ENCODE results near the gene BAIAP2L2. TPM values are rescaled to one million over a fixed set of nuclear protein-coding genes. Genes with fewer than 3 reads are reported as not detected.
A peak's percentile ranks its signal among the peaks of the same experiment; 100 is the strongest.

BAIAP2L2 gene
- total and polyA plus RNA-seq, 2 of the 4 experiments (the other 2 are of a cell fraction) = 0.18 to 0.46 TPM

GRCh38 chr22:38079804-38080203 is 30.7 kb downstream of the BAIAP2L2 start:
- H3K56ac ChIP-seq (ENCODE audit: extremely low read depth, insufficient read depth, low read length) = no peak overlapping the region
- no peak overlapping the region for H2BK120ac ChIP-seq (ENCODE audit: low read depth, low read length)
- peaks cover under 1% of the 10 kb centered on the region; the same call in 1 of the 2 replicates for H3K36me3 ChIP-seq (ENCODE audit: control insufficient read depth, insufficient read depth, low read length)
- DNase-seq (no peak), ATAC-seq (ENCODE audit: low read depth) (no peak)
- no peak overlapping the region for H3K4me2 ChIP-seq (ENCODE audit: low read depth, low read length)
- no peaks in the 10 kb centered on the region for H3K79me1 ChIP-seq (ENCODE audit: low read depth in 1 of 2, low read length in 2 of 2)
- dilution Hi-C loops (cut with HindIII; ENCODE audit: low sequenced_read_pairs, unreplicated experiment) (no loop called here), intact Hi-C loops (cut with micrococcal nuclease) (no loop called here), in situ Hi-C loops (cut with MboI; ENCODE audit: low sequenced_read_pairs) (no loop called here)
- H3K4me1 ChIP-seq (ENCODE audit: control insufficient read depth, insufficient read depth, low read length) = no peaks in the 10 kb centered on the region; the same call in 1 of the 2 replicates
- POLR2A ChIA-PET (ENCODE audit: unreplicated experiment) = no interaction called here
- 0 out of 2 replicates have a peak, but pooled peaks cover 6% of the 10 kb centered on the region for H3K9me1 ChIP-seq (ENCODE audit: insufficient read depth, low read length)
- H3K27me3 ChIP-seq (ENCODE audit: control insufficient read depth, insufficient read depth, low read length) = peaks cover 34% of the 10 kb centered on the region
- H2BK5ac ChIP-seq (ENCODE audit: low read depth, low read length, poor library complexity, severe bottlenecking) = no peak overlapping the region
- 71% methylated on average over 5 of the region's 7 CpGs; no CpG with 5 or more reads in 1 of the 2 experiments for WGBS, 2 experiments (ENCODE audit: extremely low coverage in 2 of 2, insufficient read length in 1 of 2)
- H3K4me3 ChIP-seq (ENCODE audit: insufficient read depth, low read depth, low read length) = no peak overlapping the region
- H3K4ac ChIP-seq (ENCODE audit: low read depth, low read length) = no peak overlapping the region
- no peak for TF ChIP-seq CTCF (conservative IDR thresholded peaks at IDR 0.05; ENCODE audit: low read depth, low read length)
- no peak for TF ChIP-seq RAD21 (IDR thresholded peaks at IDR 0.05; ENCODE audit: low read length)
- no peak for TF ChIP-seq MAZ (IDR thresholded peaks at IDR 0.05; ENCODE audit: borderline replicate concordance, low read depth, low read length)
- no peak for TF ChIP-seq CEBPB (IDR thresholded peaks at IDR 0.05; ENCODE audit: low read depth, low read length)
- TF ChIP-seq, protein P1, sequence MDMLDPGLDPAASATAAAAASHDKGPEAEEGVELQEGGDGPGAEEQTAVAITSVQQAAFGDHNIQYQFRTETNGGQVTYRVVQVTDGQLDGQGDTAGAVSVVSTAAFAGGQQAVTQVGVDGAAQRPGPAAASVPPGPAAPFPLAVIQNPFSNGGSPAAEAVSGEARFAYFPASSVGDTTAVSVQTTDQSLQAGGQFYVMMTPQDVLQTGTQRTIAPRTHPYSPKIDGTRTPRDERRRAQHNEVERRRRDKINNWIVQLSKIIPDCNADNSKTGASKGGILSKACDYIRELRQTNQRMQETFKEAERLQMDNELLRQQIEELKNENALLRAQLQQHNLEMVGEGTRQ (IDR thresholded peaks at IDR 0.05; ENCODE audit: low read depth, low read length) = no peak
- TF ChIP-seq CHD1 (IDR thresholded peaks at IDR 0.05; ENCODE audit: low read depth, low read length) = no peak
- no peak for TF ChIP-seq RFX5 (IDR thresholded peaks at IDR 0.05; ENCODE audit: low read depth, low read length)
- no peak for TF ChIP-seq SMC3 (IDR thresholded peaks at IDR 0.05; ENCODE audit: low read depth, low read length)
- TF ChIP-seq ELK1 (IDR thresholded peaks at IDR 0.05; ENCODE audit: borderline replicate concordance, low read depth, low read length) = no peak
- no peak for TF ChIP-seq POLR2A (IDR thresholded peaks at IDR 0.05; ENCODE audit: low read depth, low read length)
- H3K14ac ChIP-seq (replicated peaks; ENCODE audit: low read depth, low read length) = no peak overlapping the region
- H3K9me3 ChIP-seq (ENCODE audit: control insufficient read depth, insufficient read depth, low read length) = no peaks in the 10 kb centered on the region
- H2AFZ ChIP-seq (replicated peaks; ENCODE audit: low read length, poor library complexity) = peak overlapping the region; percentile 23
- H2AK5ac ChIP-seq (ENCODE audit: low read depth, low read length) = no peak overlapping the region; the same call in 1 of the 2 replicates
- BruUV-seq (replicated peaks) = no TSS peak
- H2BK15ac ChIP-seq (ENCODE audit: low read depth, low read length) = no peak overlapping the region
- H2BK20ac ChIP-seq (ENCODE audit: low read depth, low read length) = no peak overlapping the region
- H3K9ac ChIP-seq (ENCODE audit: low read depth, low read length) = no peak overlapping the region
- no peak overlapping the region for H4K8ac ChIP-seq (ENCODE audit: low read depth in 2 of 2, low read length in 2 of 2)
- H3K27ac ChIP-seq (ENCODE audit: insufficient read depth, low read length) = no peak overlapping the region
- CTCF ChIA-PET = no interaction called here
- no peak overlapping the region for H4K91ac ChIP-seq (ENCODE audit: insufficient read depth, low read depth, low read length)
- H3K23ac ChIP-seq (ENCODE audit: low read depth, low read length) = no peak overlapping the region
- no peak overlapping the region for H4K5ac ChIP-seq (ENCODE audit: low read depth, low read length)
- no peak overlapping the region for H3K18ac ChIP-seq (ENCODE audit: low read depth, low read length)
- H4K20me1 ChIP-seq (ENCODE audit: insufficient read depth, low read length) = no peaks in the 10 kb centered on the region
- peak overlapping the region; percentile 82 for H2AK9ac ChIP-seq (replicated peaks; ENCODE audit: low read depth, low read length, poor library complexity)

Measured in IMR-90 (cell line).